Measurements from ENCODE around the gene LIPE. TPM values are rescaled to one million over a fixed set of nuclear protein-coding genes. Genes with fewer than 3 reads are reported as not detected.

Gene LIPE
- total and polyA plus RNA-seq, 7 donors, result 5.3 to 27.7 (median 9.3) TPM

- WGBS, 3 donors, result 88 to 93% (median 90%) methylated on average over 10 of the region's 10 CpGs
- Histone ChIP-seq H3K27me3 (ENCODE audit: insufficient read depth in 3 of 3, low read length in 2 of 3) (no peaks in the 10 kb centered on the region), H3K36me3 (ENCODE audit: insufficient read depth in 1 of 2, low read depth in 1 of 2) (peaks cover 0 to 8% of the 10 kb centered on the region in 2 donors), H3K4me3 (no peak overlapping the region), H3K4me1 (peaks cover 11% of the 10 kb centered on the region), H3K27ac (no peak overlapping the region), H3K9me3 (no peaks in the 10 kb centered on the region)
- DNase-seq, result no peak
- intact Hi-C loops (cut with DNase I), result no loop called here
- no peak for TF ChIP-seq CTCF (IDR thresholded peaks at IDR 0.05)
- no peak for ATAC-seq
Observed at GRCh38 chr19:42403586-42403985, 23.6 kb downstream of the LIPE start.

GRCh38 chr19:42402376-42403116 lies 24.6 kb downstream of the LIPE start:
- TF ChIP-seq CTCF (IDR thresholded peaks at IDR 0.05), result no peak
- Histone ChIP-seq H3K4me3 (peak overlapping the region; percentile 76), H3K27ac (no peak overlapping the region), H3K27me3 (ENCODE audit: insufficient read depth in 3 of 3, low read length in 2 of 3) (no peaks in the 10 kb centered on the region), H3K9me3 (no peaks in the 10 kb centered on the region), H3K4me1 (peaks cover 14% of the 10 kb centered on the region), H3K36me3 (ENCODE audit: insufficient read depth in 1 of 2, low read depth in 1 of 2) (peaks cover 0 to 1% of the 10 kb centered on the region in 2 donors)
- no peak for DNase-seq
- WGBS, 3 donors, result 60 to 69% (median 67%) methylated on average over 34 of the region's 34 CpGs
- ATAC-seq, result no peak
- intact Hi-C loops (cut with DNase I), result no loop called here

- Histone ChIP-seq H3K9me3 (no peaks in the 10 kb centered on the region), H3K4me1 (peaks cover 18% of the 10 kb centered on the region), H3K4me3 (peak overlapping the region; percentile 76), H3K27ac (peak overlapping the region; percentile 46), H3K36me3 (ENCODE audit: insufficient read depth in 1 of 2, low read depth in 1 of 2) (no peaks in the 10 kb centered on the region), H3K27me3 (ENCODE audit: insufficient read depth in 3 of 3, low read length in 2 of 3) (no peaks in the 10 kb centered on the region)
- TF ChIP-seq CTCF (IDR thresholded peaks at IDR 0.05), result peak; percentile 71
- intact Hi-C loops (cut with DNase I), result no loop called here
- WGBS, 3 donors, result 1 to 6% (median 4%) methylated on average over 59 to 80 of the region's 80 CpGs
- peak; percentile 83 to 88 for DNase-seq
- ATAC-seq, result peak; percentile 73 to 77 (median 76)
Observed at GRCh38 chr19:42401365-42402303, 25.6 kb downstream of the LIPE start.

- H3K27ac ChIP-seq, result no peak overlapping the region
- no peak for ATAC-seq
- H3K4me1 ChIP-seq, result peaks cover 18% of the 10 kb centered on the region
- DNase-seq, result no peak
- no peaks in the 10 kb centered on the region for H3K27me3 ChIP-seq (ENCODE audit: insufficient read depth in 3 of 3, low read length in 2 of 3)
- 98 to 100% (median 100%) methylated on average over 1 of the region's 1 CpG for WGBS, 3 donors
- H3K9me3 ChIP-seq, result no peaks in the 10 kb centered on the region
- intact Hi-C loops (cut with DNase I), result no loop called here
- H3K4me3 ChIP-seq, result no peak overlapping the region
- TF ChIP-seq CTCF (IDR thresholded peaks at IDR 0.05), result no peak
- H3K36me3 ChIP-seq (ENCODE audit: insufficient read depth in 1 of 2, low read depth in 1 of 2), result no peaks in the 10 kb centered on the region
Observed at GRCh38 chr19:42400404-42400803, 26.8 kb downstream of the LIPE start.

Measured in psoas muscle (tissue), 8 donors.